Measurements from ENCODE around the gene SDF4. TPM values are rescaled to one million over a fixed set of nuclear protein-coding genes. Genes with fewer than 3 reads are reported as not detected.

The SDF4 gene
- total and polyA plus RNA-seq, 10 donors, result 39.1 to 145 (median 88.5) TPM

GRCh38 chr1:1278620-1279019 is 46.8 kb upstream of the SDF4 start:
- 91 to 93% (median 92%) methylated on average over 13 of the region's 13 CpGs for WGBS, 5 donors
- DNase-seq, result no peak
- Histone ChIP-seq H3K4me3 (no peak overlapping the region), H3K27me3 (replicated peaks in 1 of 7) (peaks cover 0 to 4% (median 0%) of the 10 kb centered on the region in 7 donors), H3K27ac (no peak overlapping the region), H3K4me1 (peaks cover 0 to 16% (median 10%) of the 10 kb centered on the region in 6 donors), H3K9me3 (no peaks in the 10 kb centered on the region), H3K36me3 (no peaks in the 10 kb centered on the region)
- TF ChIP-seq POLR2AphosphoS5 (IDR thresholded peaks at IDR 0.05) (no peak), POLR2A (IDR thresholded peaks at IDR 0.05) (no peak), CTCF (IDR thresholded peaks at IDR 0.05 in 8 of 11, conservative IDR thresholded peaks at IDR 0.05 in 3 of 11) (no peak)
- intact Hi-C loops (cut with DNase I; ENCODE audit: low total_unique reads), result no loop called here

- TF ChIP-seq POLR2AphosphoS5 (IDR thresholded peaks at IDR 0.05), result no peak
- TF ChIP-seq POLR2A (IDR thresholded peaks at IDR 0.05), result no peak
- no peak for TF ChIP-seq CTCF (IDR thresholded peaks at IDR 0.05 in 8 of 11, conservative IDR thresholded peaks at IDR 0.05 in 3 of 11)
- H3K9me3 ChIP-seq, result no peaks in the 10 kb centered on the region
- no peaks in the 10 kb centered on the region for H3K27me3 ChIP-seq (replicated peaks in 1 of 7)
- 80 to 89% (median 85%) methylated on average over 9 of the region's 9 CpGs for WGBS, 5 donors
- peaks cover 0 to 15% (median 0%) of the 10 kb centered on the region in 6 donors for H3K36me3 ChIP-seq
- DNase-seq, result no peak
- H3K27ac ChIP-seq, result no peak overlapping the region
- no peak overlapping the region for H3K4me3 ChIP-seq
- peaks cover 18 to 40% (median 32%) of the 10 kb centered on the region in 6 donors for H3K4me1 ChIP-seq
- intact Hi-C loops (cut with DNase I; ENCODE audit: low total_unique reads), result no loop called here
Measured at GRCh38 chr1:1275836-1276235, 44.0 kb upstream of the SDF4 start.

GRCh38 chr1:1274931-1275431 is 43.2 kb upstream of the SDF4 start:
- H3K4me3 ChIP-seq, result peak overlapping the region in 1 of 8 donors; percentile 98
- 88 to 95% (median 93%) methylated on average over 9 to 15 of the region's 15 CpGs for WGBS, 5 donors
- peak; percentile 76 for DNase-seq

More at GRCh38 chr1:1274931-1275431, 43.2 kb upstream of the SDF4 start:
- TF ChIP-seq POLR2A (IDR thresholded peaks at IDR 0.05), result no peak
- TF ChIP-seq POLR2AphosphoS5 (IDR thresholded peaks at IDR 0.05), result no peak
- no peak for TF ChIP-seq CTCF (IDR thresholded peaks at IDR 0.05 in 8 of 11, conservative IDR thresholded peaks at IDR 0.05 in 3 of 11)
- Histone ChIP-seq H3K9me3 (no peaks in the 10 kb centered on the region), H3K27me3 (replicated peaks in 1 of 7) (no peaks in the 10 kb centered on the region), H3K27ac (no peak overlapping the region), H3K4me1 (peaks cover 26 to 49% (median 41%) of the 10 kb centered on the region in 6 donors), H3K36me3 (peaks cover 0 to 22% (median 0%) of the 10 kb centered on the region in 6 donors)
- intact Hi-C loops (cut with DNase I; ENCODE audit: low total_unique reads), result no loop called here
